Activated T-cell treated with anti-CD3 and anti-CD28 coated beads for 48 hours (primary cell): Measurements from ENCODE around the gene DIP2A.

Experiments
- DNase-seq: peaks from one replicate; pipeline ENCODE4 v3.0.0-alpha.2; 2020; ENCODE audit warnings: low read depth

DIP2A gene

GRCh38 chr21:46458315-46459023 is at the start of gene DIP2A:
Gene DIP2A (plus strand): TSS chr21:46458891. CDS start chr21:46459132, 241 bp downstream.
- DNase-seq = peak; percentile 95

GRCh38 chr21:46409641-46410406 is 48.9 kb upstream of the DIP2A start:
- no peak for DNase-seq

- DNase-seq = no peak
These were observed 48.2 kb upstream of the DIP2A start for GRCh38 chr21:46410516-46410915.

- DNase-seq = no peak
These were observed 47.5 kb upstream of the DIP2A start for GRCh38 chr21:46411236-46411635.

GRCh38 chr21:46411691-46412090 is 47.0 kb upstream of the DIP2A start:
- no peak for DNase-seq

- no peak for DNase-seq
These were observed 45.9 kb upstream of the DIP2A start for GRCh38 chr21:46412521-46413364.

- DNase-seq = no peak
These were observed 45.4 kb upstream of the DIP2A start for GRCh38 chr21:46413365-46413696.

GRCh38 chr21:46414965-46415275 is 43.8 kb upstream of the DIP2A start:
- DNase-seq = no peak

- no peak for DNase-seq
These were observed 42.1 kb upstream of the DIP2A start for GRCh38 chr21:46416551-46416950.

GRCh38 chr21:46418265-46418946 is 40.3 kb upstream of the DIP2A start:
- no peak for DNase-seq

GRCh38 chr21:46420241-46421190 is 38.2 kb upstream of the DIP2A start:
- DNase-seq = no peak

- no peak for DNase-seq
These were observed 37.4 kb upstream of the DIP2A start for GRCh38 chr21:46421191-46421750.

GRCh38 chr21:46421756-46422555 is 36.7 kb upstream of the DIP2A start:
- DNase-seq = no peak

GRCh38 chr21:46422636-46423241 is 36.0 kb upstream of the DIP2A start:
- no peak for DNase-seq

- no peak for DNase-seq
These were observed 35.1 kb upstream of the DIP2A start for GRCh38 chr21:46423546-46424038.

GRCh38 chr21:46424039-46424591 is 34.6 kb upstream of the DIP2A start:
- DNase-seq = no peak

- DNase-seq = no peak
These were observed 34.1 kb upstream of the DIP2A start for GRCh38 chr21:46424621-46425020.

GRCh38 chr21:46425041-46425440 is 33.6 kb upstream of the DIP2A start:
- no peak for DNase-seq

GRCh38 chr21:46425571-46425970 is 33.1 kb upstream of the DIP2A start:
- DNase-seq = peak; percentile 45
